G401 (cell line): Measurements from ENCODE around the gene SLC26A5. TPM values are rescaled to one million over a fixed set of nuclear protein-coding genes. Genes with fewer than 3 reads are reported as not detected.
A peak's percentile ranks its signal among the peaks of the same experiment; 100 is the strongest.

Experiments
- DNase-seq: peaks from one replicate; pipeline ENCODE4 v3.0.0-alpha.2; 2015; ENCODE audit warnings: low spot score
- in situ Hi-C: cut with HindIII; loops from 2 replicates; pipeline ENCODE4 v1.10.0; 2016; ENCODE audit warnings: low sequenced_read_pairs, mixed read lengths
- total RNA-seq: library from RNA; depleted of rRNA; stranded (reverse); fragments of >200 nt; shearing (Covaris generic); gene quantifications from 2 replicates; pipeline ENCODE4 v1.2.3, GENCODE V29; 2014; rRNA removed

Gene SLC26A5
- total RNA-seq, 1 experiment from 2014 or later: not detected

DNA sequence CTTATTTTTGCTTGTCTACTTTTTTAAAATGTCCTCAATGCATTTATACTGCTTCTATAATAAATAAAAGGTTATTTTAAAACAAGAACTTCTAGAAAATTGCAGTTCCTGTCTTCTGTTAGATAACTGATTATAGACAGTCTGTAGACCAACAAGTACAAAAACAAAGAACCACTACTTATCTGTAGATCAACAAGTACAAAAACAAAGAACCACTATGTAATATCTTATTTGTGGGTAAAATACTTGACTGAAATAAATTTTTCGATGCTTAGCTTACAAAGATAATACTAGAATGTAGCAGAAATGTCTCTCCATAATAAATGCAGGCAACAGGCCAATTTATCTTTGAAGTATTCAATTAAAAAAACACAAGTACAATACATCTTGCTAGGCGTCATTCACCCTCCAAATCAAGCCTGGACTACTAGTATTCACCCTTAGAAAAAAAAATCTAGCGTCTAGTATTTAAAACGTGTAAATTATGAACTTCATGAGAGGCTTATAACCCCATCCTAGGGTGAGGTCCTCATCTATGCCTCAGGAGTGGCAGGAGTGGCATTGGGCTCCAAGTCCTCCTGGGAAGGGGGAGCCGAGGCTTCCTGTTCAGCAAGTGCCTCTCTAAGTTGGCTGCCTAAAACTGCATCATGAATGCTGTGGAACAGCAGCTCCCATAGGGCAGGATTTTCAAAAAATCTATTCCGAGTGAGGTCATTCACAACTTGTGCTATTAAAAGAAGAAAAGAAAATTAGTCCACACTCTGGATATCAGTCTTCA lies 72.0 kb downstream of the SLC26A5 start:
- no peak for DNase-seq
- in situ Hi-C loops: no loop called here

DNA sequence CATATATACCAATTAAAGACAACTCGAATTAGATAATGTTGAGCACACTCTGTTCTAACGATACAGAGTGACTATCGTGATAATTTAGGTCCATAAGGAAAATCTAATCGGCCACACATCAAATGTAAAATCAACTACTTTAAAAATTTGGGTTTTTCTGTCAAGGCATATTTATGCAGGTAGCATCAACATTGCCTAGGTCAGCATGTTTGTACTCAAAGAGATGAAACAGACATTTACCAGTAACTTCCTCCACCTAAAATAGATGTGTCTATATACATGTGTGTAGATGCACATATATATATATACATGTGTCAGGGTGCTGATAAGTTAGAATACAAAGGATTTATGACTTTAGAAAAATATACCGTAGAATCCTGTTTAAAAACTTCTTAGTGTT lies 76.6 kb downstream of the SLC26A5 start:
- DNase-seq: no peak
- in situ Hi-C loops: no loop called here

DNA sequence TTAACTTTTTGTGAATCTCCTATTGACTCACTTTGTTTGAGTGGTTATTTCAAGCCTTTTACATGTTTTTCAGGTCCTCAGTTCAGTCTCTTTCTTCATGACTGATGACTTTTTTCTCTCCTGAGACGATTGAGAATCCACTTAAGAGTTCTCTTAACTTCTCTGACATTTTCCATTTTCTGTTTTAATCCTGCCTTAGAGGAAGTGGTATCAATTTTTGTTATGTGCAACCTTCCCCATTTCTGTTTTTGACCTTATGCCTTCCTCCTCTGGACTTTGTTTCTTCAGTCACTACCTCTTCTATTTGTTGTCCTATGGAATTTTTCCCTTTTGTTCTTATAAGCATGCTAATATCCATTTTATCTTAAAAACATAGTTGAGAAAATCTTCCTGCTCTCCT lies 96.2 kb downstream of the SLC26A5 start:
- no peak for DNase-seq
- in situ Hi-C loops: no loop called here

DNA sequence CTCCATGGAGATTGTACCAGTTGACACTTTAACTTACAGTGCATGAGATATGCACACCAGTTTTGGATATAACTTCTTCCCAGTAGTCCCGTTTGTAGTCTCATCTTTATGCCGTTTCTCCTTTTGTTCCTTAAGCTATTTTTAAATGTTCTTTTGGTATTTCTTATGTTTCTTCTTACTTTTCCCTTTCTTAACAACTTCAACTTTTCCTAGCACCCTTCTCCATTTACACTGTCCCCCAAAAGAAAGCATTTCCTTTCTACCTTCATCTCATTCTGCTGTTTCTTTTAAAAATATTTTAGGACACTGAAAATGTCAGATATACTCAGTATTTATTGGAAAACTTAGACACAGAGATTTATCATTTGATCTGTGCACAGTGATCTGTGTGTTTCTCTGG lies 97.0 kb downstream of the SLC26A5 start:
- DNase-seq: no peak
- in situ Hi-C loops: no loop called here

- in situ Hi-C loops: no loop called here
- peak; percentile 6 for DNase-seq
Measured at GRCh38 chr7:103348452-103348851, 97.6 kb downstream of the SLC26A5 start.

- peak; percentile 92 for DNase-seq
Measured at GRCh38 chr7:103347507-103348267, 98.3 kb downstream of the SLC26A5 start, which contains the start of gene PSMC2. PSMC2 (plus strand) TSS chr7:103347643; CDS start chr7:103347712, 69 bp downstream.

DNA sequence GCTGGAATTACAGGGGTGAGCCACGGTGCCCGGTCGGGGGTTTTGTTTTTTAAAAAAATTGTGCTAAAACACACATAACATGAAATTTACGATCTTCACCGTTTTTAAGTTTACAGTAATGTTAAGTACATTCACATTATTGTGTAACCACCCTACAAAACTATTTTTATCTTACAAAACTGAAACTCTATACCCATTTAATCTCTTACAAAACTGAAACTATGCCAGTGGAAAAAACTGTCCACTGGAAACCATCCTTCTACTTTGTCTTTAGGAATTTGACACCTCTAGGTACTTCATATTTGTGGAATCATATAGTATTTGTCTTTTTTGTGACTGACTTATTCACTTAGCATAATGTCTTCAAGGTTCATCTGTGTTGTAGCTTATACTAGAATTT lies 99.6 kb downstream of the SLC26A5 start:
- no peak for DNase-seq
- in situ Hi-C loops: no loop called here

More at GRCh38 chr7:103347507-103348267, 98.3 kb downstream of the SLC26A5 start, which contains the start of gene PSMC2:
- in situ Hi-C loops: no loop called here

- DNase-seq: peak; percentile 94
- in situ Hi-C loops: no loop called here
Measured at GRCh38 chr7:103344453-103345149, 101.4 kb downstream of the SLC26A5 start, which contains the start of gene DNAJC2. DNAJC2 (minus strand) TSS chr7:103344767; CDS start chr7:103344622, 145 bp downstream.

DNA sequence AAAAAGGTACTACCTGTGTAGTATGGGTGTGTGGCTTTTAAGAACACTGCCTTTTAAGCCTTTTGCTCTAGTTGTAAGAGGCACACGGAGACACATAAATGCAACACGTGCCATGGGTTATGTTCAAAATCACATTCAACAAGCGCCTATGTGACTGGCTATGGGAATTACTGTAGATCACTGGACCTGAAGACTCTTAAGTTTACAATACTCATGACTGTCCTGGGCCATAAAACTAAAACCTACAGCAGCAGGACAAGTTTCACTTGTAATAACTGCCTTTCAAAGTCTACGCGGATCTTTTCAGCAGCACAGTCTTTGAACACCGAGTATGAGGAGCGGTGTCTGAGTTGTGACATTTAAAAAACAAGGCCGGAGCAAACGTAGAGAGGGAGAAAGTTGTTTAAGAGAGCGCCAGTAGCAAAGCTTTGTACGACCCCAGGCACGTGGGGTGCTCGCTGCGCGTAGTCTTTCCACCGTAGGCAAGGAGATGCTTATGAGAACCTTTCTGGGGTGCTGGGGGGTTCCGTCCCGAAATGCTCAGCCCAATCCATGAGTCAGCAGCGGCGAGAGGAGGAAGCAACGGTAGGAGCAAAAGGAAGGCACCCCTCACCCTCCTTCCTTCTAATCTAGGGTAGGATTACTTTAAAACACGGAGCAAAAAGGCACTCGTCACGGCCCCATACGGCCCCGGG lies 102.1 kb downstream of the SLC26A5 start:
- in situ Hi-C loops: no loop called here
- peak; percentile 14 for DNase-seq

DNA sequence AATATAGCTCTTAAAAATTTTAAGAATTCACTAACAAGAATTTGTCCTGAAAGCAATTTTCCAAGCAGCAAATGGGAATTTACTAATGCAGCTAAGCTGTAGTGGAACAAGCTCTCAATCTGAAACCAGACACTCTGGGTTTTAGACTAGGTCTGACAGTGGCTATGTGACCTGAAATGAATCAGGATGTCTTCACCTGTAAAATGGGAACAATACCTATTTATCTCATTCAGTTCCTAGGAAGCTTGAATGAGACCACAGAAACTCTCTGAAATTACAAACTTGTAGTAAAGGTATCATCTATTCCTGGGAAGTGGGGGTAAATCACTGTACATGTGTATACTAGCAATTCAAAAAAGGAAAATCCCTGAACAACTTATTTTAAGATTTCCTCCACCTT lies 102.7 kb downstream of the SLC26A5 start:
- in situ Hi-C loops: no loop called here
- no peak for DNase-seq

DNA sequence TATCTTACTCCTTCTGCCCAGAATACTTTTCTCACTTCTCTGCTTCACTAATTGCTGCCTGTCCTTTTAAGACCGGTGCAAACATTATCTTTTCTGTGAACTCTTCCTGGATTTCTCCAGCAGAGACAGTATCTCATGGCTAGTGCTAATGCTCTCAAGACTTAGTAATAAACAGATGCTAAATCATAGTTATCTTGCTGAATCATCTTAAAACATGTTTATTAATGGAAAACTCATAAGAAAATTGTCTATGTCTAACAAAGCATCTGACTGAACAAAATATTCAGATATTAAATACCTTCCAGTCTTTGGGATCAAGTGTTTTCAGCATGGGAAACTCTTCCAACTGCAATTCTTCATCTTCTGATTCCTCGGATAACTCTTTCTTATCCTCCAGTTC lies 104.5 kb downstream of the SLC26A5 start:
- in situ Hi-C loops: no loop called here
- DNase-seq: no peak

DNA sequence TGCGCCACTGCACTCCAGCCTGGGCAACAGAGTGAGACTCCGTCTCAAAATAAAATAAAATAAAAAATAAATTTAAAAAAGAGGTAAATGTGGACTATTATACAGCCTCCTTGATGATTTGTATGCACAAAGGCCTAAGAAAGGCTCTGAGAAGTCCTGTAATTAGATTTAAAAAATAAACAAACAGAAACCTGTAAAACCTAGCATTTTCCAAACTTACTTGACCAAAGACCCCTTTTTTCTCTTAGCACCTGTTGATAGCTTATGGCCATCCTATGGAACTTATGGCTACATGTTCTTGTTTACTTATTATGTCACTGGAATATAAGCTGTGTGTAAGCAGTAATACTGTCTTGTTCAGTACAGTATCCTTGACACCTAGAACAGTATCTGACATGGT lies 107.1 kb downstream of the SLC26A5 start:
- in situ Hi-C loops: no loop called here

GRCh38 chr7:103336761-103337160 lies 109.2 kb downstream of the SLC26A5 start:
- no peak for DNase-seq
- in situ Hi-C loops: no loop called here

More for the DNA sequence above, 107.1 kb downstream of the SLC26A5 start:
- no peak for DNase-seq

- no peak for DNase-seq
- in situ Hi-C loops: no loop called here
Measured at GRCh38 chr7:103325744-103326143, 120.3 kb downstream of the SLC26A5 start.

Other genes starting within 250 kb of the SLC26A5 start
- 123 and 157 TPM in 2 replicates for gene PMPCB, start 148.8 kb downstream of the SLC26A5 start, total RNA-seq
- gene DNAJC2, start 101.4 kb downstream of the SLC26A5 start, total RNA-seq: 19.1 and 32.4 TPM in 2 replicates
- gene PSMC2, start 98.6 kb downstream of the SLC26A5 start, total RNA-seq: 323 and 371 TPM in 2 replicates